ENCODE measurements around the gene MOCS1. TPM values are rescaled to one million over a fixed set of nuclear protein-coding genes. Genes with fewer than 3 reads are reported as not detected.
A peak's percentile ranks its signal among the peaks of the same experiment; 100 is the strongest.

Gene MOCS1
- total and polyA plus RNA-seq, 9 of the 15 experiments (the other 6 are each of a cell fraction or from before 2014, with no cell fraction given) = 0.69 to 12.7 (median 8.7) TPM

GRCh38 chr6:39865011-39865888 lies 69.0 kb downstream of the MOCS1 start (continued):
- TF ChIP-seq HBP1 (CRISPR knock-in tag; IDR thresholded peaks at IDR 0.05) = no peak
- no peak for TF ChIP-seq ZNF639 (CRISPR knock-in tag; conservative IDR thresholded peaks at IDR 0.05 in 1 of 2, IDR thresholded peaks at IDR 0.05 in 1 of 2)
- no peak for TF ChIP-seq PRDM10 (IDR thresholded peaks at IDR 0.05; ENCODE audit: partially characterized antibody)
- TF ChIP-seq ZNF347 (CRISPR knock-in tag; IDR thresholded peaks at IDR 0.05; ENCODE audit: low read depth) = no peak
- TF ChIP-seq CXXC5 (CRISPR knock-in tag; IDR thresholded peaks at IDR 0.05) = peak; percentile 28; the same call in 1 of the 2 replicates
